G401.6 (cell line): ENCODE results near the gene B3GNT7.
"Not testable (repeated sequence)": the region's sequence is repeated elsewhere in the genome, so short reads cannot be mapped to it uniquely, and the experiment has no call there.

Experiments
- FAIRE-seq: peaks from 2 replicates; lab custom pipeline; 2012; peaks lifted over from hg19 to GRCh38; lab: Jason Lieb, UNC

The B3GNT7 gene

GRCh38 chr2:231427116-231427515 lies 31.6 kb downstream of the B3GNT7 start:
- FAIRE-seq: no peak

- FAIRE-seq: no peak
Observed at GRCh38 chr2:231429152-231429551, 33.6 kb downstream of the B3GNT7 start.

GRCh38 chr2:231429901-231430300 lies 34.4 kb downstream of the B3GNT7 start:
- no peak for FAIRE-seq

- not testable (repeated sequence) for FAIRE-seq
Observed at GRCh38 chr2:231430437-231430836, 34.9 kb downstream of the B3GNT7 start.

- no peak for FAIRE-seq
Observed at GRCh38 chr2:231431606-231432005, 36.1 kb downstream of the B3GNT7 start.

- FAIRE-seq: no peak
Observed at GRCh38 chr2:231433990-231434389, 38.5 kb downstream of the B3GNT7 start.

- no peak for FAIRE-seq
Observed at GRCh38 chr2:231436957-231437356, 41.4 kb downstream of the B3GNT7 start.

GRCh38 chr2:231449503-231450054 lies 54.1 kb downstream of the B3GNT7 start:
- peak; percentile 49 for FAIRE-seq

- no peak for FAIRE-seq
Observed at GRCh38 chr2:231450548-231450989, 55.1 kb downstream of the B3GNT7 start.
